Mesendoderm (in vitro differentiated cells): Measurements from ENCODE around the gene GLS.

Experiments used
- DNase-seq: peaks from one replicate; pipeline ENCODE4 v3.0.0; 2013
- H2AK5ac ChIP-seq: 2 replicates; pipeline ENCODE4 v1.6.1; 2013; ENCODE audit warnings: low read length, inconsistent platforms
- H2BK120ac ChIP-seq: 2 replicates; pipeline ENCODE4 v1.6.1; 2013; ENCODE audit warnings: low read depth, mild to moderate bottlenecking, low read length, moderate library complexity, mixed read lengths
- H2BK15ac ChIP-seq: replicated peaks from 2 replicates; pipeline ENCODE4 v1.6.1; 2013; ENCODE audit warnings: low read depth, mild to moderate bottlenecking, moderate library complexity
- H2BK5ac ChIP-seq: 2 replicates; pipeline ENCODE4 v1.6.1; 2013; ENCODE audit warnings: low read length, inconsistent platforms
- H3K18ac ChIP-seq: 2 replicates; pipeline ENCODE4 v1.6.1; 2013; ENCODE audit warnings: mild to moderate bottlenecking, low read length, mixed read lengths
- H3K23ac ChIP-seq: one replicate; pipeline ENCODE4 v1.6.1; 2013; ENCODE audit warnings: low read length
- H3K27ac ChIP-seq: 2 replicates; pipeline ENCODE4 v1.5.1; 2013; ENCODE audit warnings: low read depth, mild to moderate bottlenecking, inconsistent platforms, low read length, moderate library complexity
- H3K27me3 ChIP-seq: 2 replicates; pipeline ENCODE4 v1.6.1; 2013; ENCODE audit warnings: low read length, control low read depth, mild to moderate bottlenecking, inconsistent platforms; ENCODE audit not compliant: insufficient read depth, poor library complexity
- H3K36me3 ChIP-seq: 2 replicates; pipeline ENCODE4 v1.6.1; 2013; ENCODE audit warnings: low read length, inconsistent platforms; ENCODE audit not compliant: control insufficient read depth, insufficient read depth
- H3K4ac ChIP-seq: one replicate; pipeline ENCODE4 v1.6.1; 2013; ENCODE audit warnings: low read depth, mild to moderate bottlenecking, low read length, moderate library complexity
- H3K4me1 ChIP-seq: 2 replicates; pipeline ENCODE4 v1.6.1; 2013; ENCODE audit warnings: low read depth, low read length, inconsistent platforms; ENCODE audit not compliant: control insufficient read depth
- H3K4me2 ChIP-seq: 2 replicates; pipeline ENCODE4 v1.6.1; 2013; ENCODE audit warnings: low read length
- H3K4me3 ChIP-seq: 2 replicates; pipeline ENCODE4 v1.5.1; 2013; ENCODE audit warnings: mild to moderate bottlenecking, low read length
- H3K56ac ChIP-seq: one replicate; pipeline ENCODE4 v1.6.1; 2013; ENCODE audit warnings: low read length
- H3K79me1 ChIP-seq: 2 replicates; pipeline ENCODE4 v1.6.1; 2013; ENCODE audit warnings: low read length, inconsistent platforms
- H3K79me2 ChIP-seq: 2 replicates; pipeline ENCODE4 v1.6.1; 2013; ENCODE audit warnings: mild to moderate bottlenecking, low read length; ENCODE audit not compliant: control insufficient read depth, insufficient read depth
- H3K9ac ChIP-seq: 2 replicates; pipeline ENCODE4 v1.6.1; 2013; ENCODE audit warnings: low read length, inconsistent platforms
- H4K5ac ChIP-seq: one replicate; pipeline ENCODE4 v1.6.1; 2013; ENCODE audit warnings: low read length
- H4K8ac ChIP-seq: one replicate; pipeline ENCODE4 v1.6.1; 2013; ENCODE audit warnings: low read depth, mild to moderate bottlenecking, control low read depth, low read length, moderate library complexity
- WGBS: extraction: QIAGEN DNeasy Blood & Tissue Kit; methylation state at CpG from one replicate; pipeline ENCODE4 v1.1.7; 2013; ENCODE audit warnings: low lambda C conversion rate, missing lambda C conversion rate; ENCODE audit not compliant: insufficient coverage; ENCODE audit errors: extremely low coverage; 5-methylcytosine and 5-hydroxymethylcytosine counted together

The GLS gene

GRCh38 chr2:190968522-190968921 lies 87.9 kb downstream of the GLS start:
- no peak overlapping the region for H4K8ac ChIP-seq
- no peaks in the 10 kb centered on the region for H3K79me1 ChIP-seq
- H2BK15ac ChIP-seq: no peak overlapping the region
- no peak overlapping the region for H3K4ac ChIP-seq
- no peak overlapping the region for H3K56ac ChIP-seq
- H2BK5ac ChIP-seq: no peak overlapping the region
- H3K4me1 ChIP-seq: no peaks in the 10 kb centered on the region
- no peak overlapping the region for H4K5ac ChIP-seq
- H2AK5ac ChIP-seq: no peak overlapping the region
- no peak overlapping the region for H2BK120ac ChIP-seq
- H3K27ac ChIP-seq: no peak overlapping the region
- no peaks in the 10 kb centered on the region for H3K79me2 ChIP-seq
- no peak overlapping the region for H3K4me2 ChIP-seq
- no peaks in the 10 kb centered on the region for H3K27me3 ChIP-seq
- no peak overlapping the region for H3K18ac ChIP-seq
- H3K9ac ChIP-seq: no peak overlapping the region
- DNase-seq: no peak
- WGBS: no CpG with 5 or more reads among the region's 2 CpGs
- H3K23ac ChIP-seq: no peak overlapping the region
- no peak overlapping the region for H3K4me3 ChIP-seq
- H3K36me3 ChIP-seq: peaks cover 2% of the 10 kb centered on the region

- DNase-seq: no peak
- Histone ChIP-seq H3K27me3 (no peaks in the 10 kb centered on the region), H3K9ac (no peak overlapping the region), H3K23ac (no peak overlapping the region), H3K4me1 (no peaks in the 10 kb centered on the region), H2BK120ac (no peak overlapping the region), H4K8ac (no peak overlapping the region), H3K18ac (no peak overlapping the region), H2BK15ac (no peak overlapping the region), H3K27ac (no peak overlapping the region), H3K4me2 (no peak overlapping the region), H3K4ac (no peak overlapping the region), H2BK5ac (no peak overlapping the region), H3K36me3 (peaks cover 3% of the 10 kb centered on the region), H3K79me1 (no peaks in the 10 kb centered on the region), H3K79me2 (no peaks in the 10 kb centered on the region), H3K56ac (no peak overlapping the region), H2AK5ac (no peak overlapping the region), H3K4me3 (no peak overlapping the region), H4K5ac (no peak overlapping the region)
- WGBS: no CpG with 5 or more reads among the region's 3 CpGs
Measured at GRCh38 chr2:190970160-190970559, 89.5 kb downstream of the GLS start.

GRCh38 chr2:190970873-190971506 lies 90.4 kb downstream of the GLS start:
- no peaks in the 10 kb centered on the region for H3K79me2 ChIP-seq
- no peak overlapping the region for H3K23ac ChIP-seq
- H4K5ac ChIP-seq: no peak overlapping the region
- H3K56ac ChIP-seq: no peak overlapping the region
- no peak overlapping the region for H3K4ac ChIP-seq
- H3K36me3 ChIP-seq: peaks cover 6% of the 10 kb centered on the region
- WGBS: no CpG with 5 or more reads among the region's 5 CpGs
- H2BK15ac ChIP-seq: no peak overlapping the region
- no peak overlapping the region for H3K27ac ChIP-seq
- no peak overlapping the region for H3K18ac ChIP-seq
- H3K4me3 ChIP-seq: no peak overlapping the region
- H3K4me2 ChIP-seq: no peak overlapping the region
- no peak overlapping the region for H2BK120ac ChIP-seq
- no peak overlapping the region for H2AK5ac ChIP-seq
- no peak overlapping the region for H4K8ac ChIP-seq
- no peak overlapping the region for H3K9ac ChIP-seq
- H3K4me1 ChIP-seq: no peaks in the 10 kb centered on the region
- H2BK5ac ChIP-seq: no peak overlapping the region
- no peak for DNase-seq
- H3K27me3 ChIP-seq: no peaks in the 10 kb centered on the region
- no peaks in the 10 kb centered on the region for H3K79me1 ChIP-seq

GRCh38 chr2:190972213-190972612 lies 91.6 kb downstream of the GLS start:
- no peak overlapping the region for H2AK5ac ChIP-seq
- H3K4me2 ChIP-seq: no peak overlapping the region
- WGBS: no CpG with 5 or more reads among the region's 2 CpGs
- H3K27ac ChIP-seq: no peak overlapping the region
- peaks cover 10% of the 10 kb centered on the region for H3K36me3 ChIP-seq
- no peak overlapping the region for H3K9ac ChIP-seq
- no peaks in the 10 kb centered on the region for H3K79me2 ChIP-seq
- H3K27me3 ChIP-seq: no peaks in the 10 kb centered on the region
- no peak overlapping the region for H3K56ac ChIP-seq
- no peak overlapping the region for H4K8ac ChIP-seq
- no peak overlapping the region for H3K4ac ChIP-seq
- H3K18ac ChIP-seq: no peak overlapping the region
- H3K4me3 ChIP-seq: no peak overlapping the region
- no peak overlapping the region for H2BK120ac ChIP-seq
- no peak overlapping the region for H4K5ac ChIP-seq
- no peak for DNase-seq
- H3K79me1 ChIP-seq: no peaks in the 10 kb centered on the region
- H2BK15ac ChIP-seq: no peak overlapping the region
- no peaks in the 10 kb centered on the region for H3K4me1 ChIP-seq
- no peak overlapping the region for H2BK5ac ChIP-seq
- H3K23ac ChIP-seq: no peak overlapping the region

- Histone ChIP-seq H4K5ac (no peak overlapping the region), H2AK5ac (no peak overlapping the region), H3K4me2 (no peak overlapping the region), H3K56ac (no peak overlapping the region), H4K8ac (no peak overlapping the region), H2BK120ac (no peak overlapping the region), H2BK5ac (no peak overlapping the region), H3K23ac (no peak overlapping the region), H3K79me1 (no peaks in the 10 kb centered on the region), H3K36me3 (peaks cover 10% of the 10 kb centered on the region), H3K9ac (no peak overlapping the region), H3K4ac (no peak overlapping the region), H3K4me1 (no peaks in the 10 kb centered on the region), H3K18ac (no peak overlapping the region), H3K79me2 (no peaks in the 10 kb centered on the region), H3K27ac (no peak overlapping the region), H3K4me3 (no peak overlapping the region), H3K27me3 (no peaks in the 10 kb centered on the region), H2BK15ac (no peak overlapping the region)
- WGBS: no CpG with 5 or more reads among the region's 3 CpGs
- no peak for DNase-seq
Measured at GRCh38 chr2:190972846-190973245, 92.2 kb downstream of the GLS start.

GRCh38 chr2:190973262-190973661 lies 92.6 kb downstream of the GLS start:
- Histone ChIP-seq H3K4ac (no peak overlapping the region), H2BK15ac (no peak overlapping the region), H2AK5ac (no peak overlapping the region), H3K4me3 (no peak overlapping the region), H3K23ac (no peak overlapping the region), H3K36me3 (peaks cover 10% of the 10 kb centered on the region), H3K4me2 (no peak overlapping the region), H3K27me3 (no peaks in the 10 kb centered on the region), H2BK120ac (no peak overlapping the region), H3K79me2 (no peaks in the 10 kb centered on the region), H3K18ac (no peak overlapping the region), H3K4me1 (no peaks in the 10 kb centered on the region), H3K9ac (no peak overlapping the region), H2BK5ac (no peak overlapping the region), H4K8ac (no peak overlapping the region), H3K27ac (no peak overlapping the region), H3K56ac (no peak overlapping the region), H4K5ac (no peak overlapping the region), H3K79me1 (no peaks in the 10 kb centered on the region)
- no peak for DNase-seq
- WGBS: no CpG with 5 or more reads among the region's 1 CpG
